MG63 (cell line): ENCODE results near the gene ERC1. TPM values are rescaled to one million over a fixed set of nuclear protein-coding genes. Genes with fewer than 3 reads are reported as not detected.
"Not testable (repeated sequence)": the region's sequence is repeated elsewhere in the genome, so short reads cannot be mapped to it uniquely, and the experiment has no call there.

ENCODE experiments used
- DNase-seq: peaks from one replicate; pipeline ENCODE4 v3.0.0-alpha.2; 2020
- H3K27me3 ChIP-seq: fragments of 250-450 bp; sonication (Bioruptor Pico); 2 replicates; pipeline ENCODE4 v1.5.1; 2020; ENCODE audit warnings: mild to moderate bottlenecking, moderate library complexity
- H3K36me3 ChIP-seq: fragments of 250-450 bp; sonication (Bioruptor Pico); 2 replicates; pipeline ENCODE4 v1.5.1; 2020; ENCODE audit warnings: mild to moderate bottlenecking, moderate library complexity
- H3K4me3 ChIP-seq: fragments of 250-450 bp; sonication (Bioruptor Pico); 2 replicates; pipeline ENCODE4 v1.5.1; 2020; ENCODE audit warnings: mild to moderate bottlenecking, moderate library complexity
- H3K9me3 ChIP-seq: fragments of 250-450 bp; sonication (Bioruptor Pico); 2 replicates; pipeline ENCODE4 v1.5.1; 2020; ENCODE audit warnings: mild to moderate bottlenecking, moderate library complexity
- total RNA-seq: library from RNA; depleted of rRNA; stranded (reverse); fragments of >200 nt; shearing (Covaris generic); gene quantifications from 2 replicates; pipeline ENCODE4 v1.2.3, GENCODE V29; 2014; ENCODE audit warnings: low replicate concordance

Gene ERC1
- total RNA-seq, 1 experiment from 2014 or later, result 24.4 TPM

DNA sequence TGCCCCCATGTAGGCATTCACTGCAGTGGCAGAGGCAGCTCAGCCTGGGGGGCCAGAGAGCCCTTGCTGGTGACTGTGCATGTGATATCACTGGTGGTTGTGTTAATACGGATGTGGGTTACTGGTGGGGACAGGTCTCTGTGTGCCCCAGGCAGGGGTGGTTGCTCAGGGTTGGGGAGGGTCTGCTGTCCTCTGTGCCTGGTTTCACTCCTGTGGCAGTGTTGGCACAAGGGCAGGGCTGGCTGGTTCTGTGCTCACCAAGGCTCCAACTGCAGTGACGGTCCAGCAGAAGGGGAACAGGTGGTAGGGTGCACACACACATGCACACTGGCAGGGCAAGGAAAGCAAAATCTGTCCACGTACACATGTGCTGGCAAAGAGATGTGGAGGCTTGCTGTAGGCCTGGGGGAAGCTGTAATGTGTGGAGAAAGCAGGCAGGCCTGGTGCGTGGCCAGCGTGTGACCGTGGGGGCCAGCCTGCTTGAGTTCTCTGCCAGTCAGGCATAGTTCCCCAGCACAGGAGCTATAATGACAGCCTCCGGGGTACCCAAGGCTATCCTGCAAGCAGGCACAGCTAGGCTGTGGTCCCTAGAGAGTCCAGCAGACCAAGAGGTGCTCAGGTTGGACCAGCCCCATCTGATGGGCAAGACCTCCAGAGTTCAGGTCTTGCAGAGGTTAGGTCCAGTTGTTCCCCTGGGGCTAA is 348.7 kb downstream of the ERC1 start:
- Histone ChIP-seq H3K9me3 (peaks cover 3% of the 10 kb centered on the region), H3K27me3 (no peaks in the 10 kb centered on the region), H3K4me3 (no peak overlapping the region), H3K36me3 (peaks cover 2% of the 10 kb centered on the region; the same call in 1 of the 2 replicates)
- no peak for DNase-seq

DNA sequence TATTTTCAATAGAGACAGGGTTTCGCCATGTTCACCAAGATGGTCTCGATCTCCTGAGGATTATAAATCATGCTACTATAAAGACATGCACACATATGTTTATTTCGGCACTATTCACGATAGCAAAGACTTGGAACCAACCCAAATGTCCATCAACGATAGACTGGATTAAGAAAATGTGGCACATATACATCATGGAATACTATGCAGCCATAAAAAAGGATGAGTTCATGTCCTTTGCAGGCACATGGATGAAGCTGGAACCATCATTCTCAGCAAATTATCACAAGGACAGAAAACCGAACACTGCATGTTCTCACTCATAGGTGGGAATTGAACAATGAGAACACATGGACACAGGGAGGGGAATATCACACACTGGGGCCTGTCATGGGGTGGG is 350.2 kb downstream of the ERC1 start:
- not testable (repeated sequence) for H3K27me3 ChIP-seq, H3K4me3 ChIP-seq

GRCh38 chr12:1343422-1343821 is 352.4 kb downstream of the ERC1 start:
- no peaks in the 10 kb centered on the region for H3K9me3 ChIP-seq
- DNase-seq, result no peak
- H3K27me3 ChIP-seq, result no peaks in the 10 kb centered on the region
- H3K36me3 ChIP-seq, result peaks cover 4% of the 10 kb centered on the region; the same call in 1 of the 2 replicates
- no peak overlapping the region for H3K4me3 ChIP-seq

More for the DNA sequence above, 350.2 kb downstream of the ERC1 start:
- H3K36me3 ChIP-seq, H3K9me3 ChIP-seq, DNase-seq: not testable (repeated sequence)

DNA sequence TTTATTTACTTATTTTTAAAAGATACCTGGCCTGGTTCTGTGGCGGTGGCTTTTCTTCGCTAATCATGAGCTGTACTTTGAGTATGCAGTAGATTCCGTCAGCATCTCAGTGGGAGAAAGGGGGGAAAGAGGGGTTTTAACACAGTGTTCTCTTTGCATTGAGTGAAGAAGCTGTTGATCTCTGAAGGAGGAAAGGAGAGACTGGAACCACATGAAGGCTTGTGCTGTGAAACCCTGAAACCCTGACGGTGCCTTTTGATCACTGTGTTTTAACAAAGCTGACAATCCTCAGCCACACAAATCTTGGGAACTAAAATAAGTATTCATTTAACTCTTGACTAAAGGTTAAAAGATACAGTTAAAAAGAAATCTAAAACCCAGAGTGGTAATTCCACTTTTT is 353.2 kb downstream of the ERC1 start:
- Histone ChIP-seq H3K9me3 (no peaks in the 10 kb centered on the region), H3K4me3 (no peak overlapping the region), H3K27me3 (no peaks in the 10 kb centered on the region), H3K36me3 (peaks cover 7% of the 10 kb centered on the region)
- DNase-seq, result no peak

- no peak for DNase-seq
- no peaks in the 10 kb centered on the region for H3K9me3 ChIP-seq
- H3K36me3 ChIP-seq, result peaks cover 11% of the 10 kb centered on the region
- H3K4me3 ChIP-seq, result no peak overlapping the region
- no peaks in the 10 kb centered on the region for H3K27me3 ChIP-seq
Observed at GRCh38 chr12:1346126-1346525, 355.1 kb downstream of the ERC1 start.

DNA sequence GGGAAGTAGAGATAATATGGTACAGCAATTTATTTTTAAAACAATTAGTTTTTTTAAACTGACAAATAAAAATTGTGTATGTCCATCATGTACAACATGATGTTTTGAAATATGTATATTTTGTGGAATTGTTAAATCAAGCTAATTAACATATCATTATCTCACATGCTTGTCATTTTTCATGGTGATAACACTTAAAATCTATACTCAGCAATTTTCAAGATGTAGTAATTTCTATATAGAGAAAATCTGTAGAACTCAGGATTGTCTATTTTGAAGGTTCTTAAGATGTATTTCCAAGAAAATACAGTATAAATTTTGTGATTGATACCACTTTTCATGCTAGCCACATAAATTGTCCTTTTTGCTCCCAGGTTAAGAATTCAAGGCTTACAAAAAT is 356.3 kb downstream of the ERC1 start:
- Histone ChIP-seq H3K4me3 (no peak overlapping the region), H3K9me3 (no peaks in the 10 kb centered on the region), H3K27me3 (no peaks in the 10 kb centered on the region), H3K36me3 (peaks cover 13% of the 10 kb centered on the region)
- DNase-seq, result no peak

DNA sequence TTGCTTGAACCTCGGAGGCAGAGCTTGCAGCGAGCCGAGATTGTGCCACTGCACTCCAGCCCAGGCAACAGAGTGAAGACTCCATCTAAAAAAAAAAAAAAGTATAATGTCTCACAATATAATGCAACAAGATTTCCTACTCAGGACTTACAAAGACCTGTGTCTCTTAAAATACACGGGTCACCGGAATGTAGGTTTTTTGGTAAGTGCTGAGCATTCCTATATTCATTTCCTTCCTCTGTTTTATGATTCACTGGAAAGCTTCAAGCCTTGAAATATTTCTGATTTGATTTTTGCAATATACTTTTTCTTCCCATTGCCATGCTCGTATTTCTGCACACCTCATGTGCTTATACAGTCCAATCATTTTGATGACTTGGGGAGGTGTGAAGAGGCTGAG is 357.6 kb downstream of the ERC1 start:
- no peaks in the 10 kb centered on the region for H3K9me3 ChIP-seq
- no peak for DNase-seq

DNA sequence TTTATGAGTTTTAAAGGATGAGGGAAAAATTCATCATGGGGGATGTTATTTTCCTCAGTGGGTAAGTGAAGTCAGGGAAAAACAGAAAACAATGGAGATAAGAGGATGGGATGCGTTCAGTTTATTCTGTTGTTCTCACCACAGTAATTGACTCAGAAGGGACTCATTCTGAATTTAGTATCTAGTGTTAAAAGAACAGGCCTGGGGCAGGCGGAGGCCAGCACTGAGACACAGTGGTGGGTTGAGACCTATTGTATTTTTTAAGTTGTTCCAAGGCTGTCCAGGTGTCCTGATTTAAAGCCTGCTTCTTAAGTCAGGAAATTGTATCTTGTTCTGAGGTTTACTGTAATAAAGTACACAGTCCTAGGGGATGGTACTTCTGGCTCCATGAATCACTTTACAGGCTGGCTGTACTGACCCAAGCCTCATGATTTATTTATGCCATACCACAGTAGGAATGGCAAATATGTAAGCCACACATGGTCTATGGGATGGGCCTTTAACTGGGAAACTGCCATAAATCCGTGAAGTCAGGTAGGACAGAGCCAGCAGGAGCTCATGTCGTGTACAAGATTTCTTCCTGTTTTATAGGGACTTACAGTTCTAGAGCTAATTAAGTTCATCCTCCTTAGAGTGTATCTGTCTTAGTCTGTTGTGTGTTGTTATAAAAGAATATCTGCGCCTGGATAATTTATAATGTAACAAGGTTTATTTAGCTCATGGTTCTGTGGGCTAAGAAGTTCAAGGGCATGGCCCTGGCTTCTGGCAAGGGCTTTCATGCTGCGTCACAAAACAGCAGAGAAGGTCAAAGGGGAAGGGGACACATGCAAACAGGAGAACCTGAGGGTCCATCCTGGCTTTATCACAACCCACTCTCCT is 359.3 kb downstream of the ERC1 start:
- DNase-seq, result peak; percentile 59
- Histone ChIP-seq H3K4me3 (no peak overlapping the region), H3K36me3 (peaks cover 13% of the 10 kb centered on the region), H3K27me3 (no peaks in the 10 kb centered on the region), H3K9me3 (no peaks in the 10 kb centered on the region)

More for the DNA sequence above, 357.6 kb downstream of the ERC1 start:
- Histone ChIP-seq H3K4me3 (no peak overlapping the region), H3K27me3 (no peaks in the 10 kb centered on the region), H3K36me3 (peaks cover 13% of the 10 kb centered on the region)

DNA sequence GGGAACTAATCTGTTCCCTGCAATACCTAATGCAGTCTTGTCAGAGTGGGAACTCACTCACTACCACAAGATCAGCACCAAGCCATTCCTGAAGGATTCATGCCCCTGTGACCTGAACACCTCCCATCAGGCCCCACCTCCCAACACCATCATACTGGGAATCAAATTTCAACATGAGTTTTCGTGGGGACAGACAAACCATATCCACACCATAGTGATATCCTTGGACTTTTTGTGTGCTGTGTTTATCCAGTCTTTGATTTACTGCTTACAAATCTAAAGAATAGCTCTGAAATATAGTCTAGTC is 359.9 kb downstream of the ERC1 start:
- no peak overlapping the region for H3K4me3 ChIP-seq
- H3K27me3 ChIP-seq, result no peaks in the 10 kb centered on the region
- no peak for DNase-seq
- peaks cover 13% of the 10 kb centered on the region for H3K36me3 ChIP-seq
- H3K9me3 ChIP-seq, result no peaks in the 10 kb centered on the region

DNA sequence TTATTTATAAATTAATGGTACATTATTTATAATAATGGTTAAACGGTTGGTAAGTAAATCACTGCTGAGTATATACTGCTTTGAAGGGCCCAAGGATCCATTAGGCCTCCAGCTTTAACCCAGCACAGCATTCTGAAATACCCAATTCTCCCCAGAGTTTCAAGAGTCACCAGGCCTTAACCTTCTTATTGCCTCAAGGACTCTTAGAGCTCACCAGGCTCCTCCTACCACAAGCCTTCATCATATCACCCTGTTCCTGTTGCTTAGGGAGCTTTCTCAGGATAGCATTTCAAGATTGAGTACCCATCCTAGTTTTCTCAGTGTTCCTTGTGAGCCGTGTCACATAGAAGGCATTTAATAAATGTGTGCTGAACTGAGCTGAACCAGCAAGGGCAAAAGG is 360.9 kb downstream of the ERC1 start:
- Histone ChIP-seq H3K9me3 (no peaks in the 10 kb centered on the region), H3K4me3 (no peak overlapping the region), H3K27me3 (no peaks in the 10 kb centered on the region), H3K36me3 (peaks cover 11% of the 10 kb centered on the region)
- DNase-seq, result no peak

GRCh38 chr12:1353451-1353850 is 362.4 kb downstream of the ERC1 start:
- no peaks in the 10 kb centered on the region for H3K27me3 ChIP-seq
- DNase-seq, result no peak
- peaks cover 11% of the 10 kb centered on the region for H3K36me3 ChIP-seq
- no peaks in the 10 kb centered on the region for H3K9me3 ChIP-seq
- H3K4me3 ChIP-seq, result no peak overlapping the region

DNA sequence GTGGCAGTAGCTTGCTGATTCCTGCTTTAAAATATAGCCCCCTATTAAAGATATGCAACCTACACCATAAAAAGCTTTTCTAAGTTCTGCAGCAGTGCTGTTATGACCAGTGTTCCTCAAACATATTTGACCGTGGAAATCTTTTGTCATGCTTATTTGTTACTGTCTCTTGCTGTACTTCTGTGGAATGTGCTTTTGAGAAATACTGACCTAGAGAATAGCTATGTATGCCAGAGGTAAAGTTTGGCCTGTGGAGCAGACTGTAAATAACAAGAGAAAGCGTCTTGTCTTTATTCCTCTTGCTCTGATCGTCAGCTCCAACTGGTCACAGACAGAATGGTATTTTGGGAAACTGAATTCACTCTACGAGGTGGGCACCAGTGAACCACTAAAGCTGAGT is 364.4 kb downstream of the ERC1 start:
- Histone ChIP-seq H3K4me3 (no peak overlapping the region), H3K36me3 (peaks cover 13% of the 10 kb centered on the region), H3K9me3 (no peaks in the 10 kb centered on the region; the same call in 1 of the 2 replicates), H3K27me3 (no peaks in the 10 kb centered on the region)
- DNase-seq, result no peak

DNA sequence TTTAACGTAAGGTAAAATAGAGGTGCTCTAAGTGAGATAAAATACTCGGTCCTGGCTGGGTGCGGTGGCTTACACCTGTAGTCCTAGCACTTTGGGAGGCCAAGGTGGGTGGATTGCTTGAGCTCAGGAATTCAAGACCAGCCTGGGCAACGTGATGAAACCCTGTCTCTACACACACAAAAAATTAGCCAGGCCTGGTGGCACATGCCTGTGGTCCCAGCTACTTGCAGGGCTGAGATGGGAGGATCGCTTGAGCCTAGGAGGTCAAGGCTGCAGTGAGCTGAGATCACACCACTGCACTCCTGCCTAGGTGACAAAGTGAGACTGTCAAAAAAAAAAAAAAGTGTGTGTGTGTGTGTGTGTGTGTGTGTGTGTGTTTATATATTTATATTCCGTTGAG is 364.8 kb downstream of the ERC1 start:
- DNase-seq, H3K4me3 ChIP-seq, H3K27me3 ChIP-seq, H3K9me3 ChIP-seq: not testable (repeated sequence)
- H3K36me3 ChIP-seq, result peaks cover 13% of the 10 kb centered on the region

DNA sequence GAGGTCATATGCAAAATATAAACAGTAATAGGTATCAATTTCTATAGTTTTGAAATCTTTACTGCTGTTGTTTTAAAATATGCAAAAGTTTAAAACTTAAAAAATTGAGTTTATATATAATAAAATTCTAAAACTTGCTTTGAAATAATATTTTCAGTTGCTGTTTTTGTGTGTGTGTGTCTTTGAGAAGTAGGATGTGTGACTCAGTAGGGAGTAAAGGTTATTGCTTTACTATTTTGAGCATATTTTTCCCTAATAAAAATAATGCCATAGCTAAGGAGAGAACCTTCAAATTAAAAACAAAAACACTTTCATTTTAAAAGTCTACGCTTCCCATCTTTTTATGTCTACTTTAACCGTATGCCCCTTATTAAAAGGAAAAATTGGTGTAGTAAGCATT is 365.3 kb downstream of the ERC1 start:
- Histone ChIP-seq H3K27me3 (no peaks in the 10 kb centered on the region), H3K9me3 (no peaks in the 10 kb centered on the region; the same call in 1 of the 2 replicates), H3K4me3 (no peak overlapping the region), H3K36me3 (peaks cover 9% of the 10 kb centered on the region)
- no peak for DNase-seq

- Histone ChIP-seq H3K4me3 (no peak overlapping the region), H3K9me3 (no peaks in the 10 kb centered on the region; the same call in 1 of the 2 replicates), H3K27me3 (no peaks in the 10 kb centered on the region), H3K36me3 (peaks cover 7% of the 10 kb centered on the region)
- peak; percentile 64 for DNase-seq
Observed at GRCh38 chr12:1357171-1357570, 366.1 kb downstream of the ERC1 start.

GRCh38 chr12:1357711-1358110 is 366.7 kb downstream of the ERC1 start:
- no peaks in the 10 kb centered on the region; the same call in 1 of the 2 replicates for H3K9me3 ChIP-seq
- no peaks in the 10 kb centered on the region for H3K27me3 ChIP-seq
- peaks cover 7% of the 10 kb centered on the region for H3K36me3 ChIP-seq
- no peak for DNase-seq
- H3K4me3 ChIP-seq, result no peak overlapping the region

- Histone ChIP-seq H3K36me3 (peaks cover 15% of the 10 kb centered on the region), H3K4me3 (no peak overlapping the region), H3K27me3 (no peaks in the 10 kb centered on the region), H3K9me3 (no peaks in the 10 kb centered on the region; the same call in 1 of the 2 replicates)
- peak; percentile 82 for DNase-seq
Observed at GRCh38 chr12:1360441-1361210, 369.6 kb downstream of the ERC1 start.
